ENCODE measurements around the gene CTNNBIP1.
"Not testable (repeated sequence)": the region's sequence is repeated elsewhere in the genome, so short reads cannot be mapped to it uniquely, and the experiment has no call there.

The CTNNBIP1 gene

DNA sequence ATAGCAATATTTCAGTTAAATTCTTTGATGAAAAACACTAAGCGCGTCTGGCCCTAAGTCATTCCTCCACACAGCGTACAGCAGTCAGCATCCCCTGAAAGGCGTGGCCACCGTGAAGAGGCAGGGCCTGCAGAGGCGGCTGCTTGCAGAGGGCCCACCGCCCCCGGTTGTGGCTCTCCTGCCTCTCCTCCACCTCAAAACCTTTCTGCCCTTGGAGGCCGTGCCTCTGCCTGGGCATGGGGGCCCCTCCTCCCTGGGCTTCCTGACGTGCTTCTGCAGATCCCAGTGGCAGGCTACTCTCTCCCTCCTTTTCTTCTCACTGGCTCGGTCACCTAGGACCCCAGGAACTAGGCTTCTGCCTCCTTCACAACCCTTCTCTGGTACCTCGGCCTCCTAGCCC lies 102.5 kb downstream of the CTNNBIP1 start:
- DNase-seq: peak; percentile 24

DNA sequence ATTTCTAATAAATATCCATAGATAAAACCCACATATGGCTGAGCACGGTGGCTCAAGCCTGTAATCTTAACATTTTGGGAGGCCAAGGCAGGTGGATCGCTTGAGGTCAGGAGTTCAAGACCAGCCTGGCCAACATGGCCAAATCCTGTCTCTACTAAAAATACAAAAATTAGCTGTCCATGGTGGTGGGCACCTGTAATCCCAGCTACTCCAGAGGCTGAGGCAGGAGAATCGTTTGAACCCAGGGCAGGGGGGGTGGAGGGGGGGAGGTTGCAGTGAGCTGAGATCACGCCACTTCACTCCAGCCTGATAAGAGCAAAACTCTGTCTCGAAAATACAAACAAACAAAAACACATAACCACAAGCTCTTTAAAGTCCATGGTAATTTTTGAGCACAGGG lies 104.1 kb downstream of the CTNNBIP1 start:
- not testable (repeated sequence) for DNase-seq

DNA sequence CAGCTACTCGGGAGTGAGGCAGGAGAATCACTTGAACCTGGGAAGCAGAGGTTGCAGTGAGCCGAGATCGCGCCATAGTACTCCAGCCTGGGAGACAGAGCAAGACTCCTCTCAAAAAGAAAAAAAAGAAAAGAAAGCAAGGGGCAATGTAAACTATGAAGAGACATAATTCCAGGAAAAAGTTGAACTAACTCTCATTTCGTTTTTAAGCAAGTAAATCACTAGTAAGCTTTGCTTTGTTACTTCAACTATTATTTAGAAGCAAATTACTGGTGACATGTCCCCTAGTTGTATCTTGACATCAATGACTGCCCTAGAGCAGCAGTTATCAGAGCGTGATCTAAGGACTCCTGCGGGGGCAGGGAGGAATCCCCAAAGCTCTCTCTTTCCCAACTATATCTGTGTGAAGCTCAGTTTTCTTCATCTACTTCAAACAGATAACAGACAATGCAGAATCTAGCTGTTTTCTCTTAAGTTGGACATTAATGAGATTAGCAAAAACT lies 105.0 kb downstream of the CTNNBIP1 start:
- DNase-seq: no peak

DNA sequence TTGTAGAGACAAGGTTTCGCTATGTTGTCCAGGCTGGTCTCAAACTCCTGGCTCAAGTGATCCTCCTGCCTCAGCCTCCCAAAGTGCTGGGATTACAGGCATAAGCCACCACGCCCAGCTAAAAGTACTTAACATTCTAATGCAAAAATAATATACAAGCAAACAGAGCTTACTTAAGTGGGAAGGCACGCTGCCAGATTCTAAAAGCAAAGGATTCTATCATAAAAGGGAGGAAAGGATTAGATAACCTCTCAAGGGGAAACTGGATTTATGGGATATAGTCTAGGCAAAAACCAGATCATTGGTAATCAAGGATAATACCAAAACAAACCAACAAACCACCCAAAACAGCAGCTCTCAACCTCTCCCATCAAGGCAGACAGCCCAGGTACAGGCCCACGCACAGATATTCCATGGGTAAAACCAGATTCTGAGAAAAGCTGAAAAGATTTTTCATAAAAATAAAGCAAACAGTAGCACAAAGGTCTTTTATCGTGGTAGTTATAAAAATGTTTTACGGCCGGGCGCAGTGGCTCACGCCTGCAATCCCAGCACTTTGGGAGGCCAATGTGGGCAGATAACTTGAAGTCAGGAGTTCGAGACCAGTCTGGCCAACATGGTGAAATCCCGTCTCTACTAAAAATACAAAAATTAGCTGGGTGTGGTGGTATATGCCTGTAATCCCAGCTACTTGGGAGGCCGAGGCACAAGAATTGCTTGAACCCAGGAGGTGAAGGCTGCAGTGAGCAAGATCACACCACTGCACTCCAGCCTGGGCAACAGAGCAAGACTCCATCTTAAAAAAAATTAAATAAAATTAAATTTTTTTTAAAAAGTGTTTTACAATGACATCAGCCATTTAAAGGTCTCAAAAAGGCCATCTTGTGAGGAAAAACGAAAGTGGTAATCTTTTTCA lies 106.8 kb downstream of the CTNNBIP1 start:
- not testable (repeated sequence) for DNase-seq

DNA sequence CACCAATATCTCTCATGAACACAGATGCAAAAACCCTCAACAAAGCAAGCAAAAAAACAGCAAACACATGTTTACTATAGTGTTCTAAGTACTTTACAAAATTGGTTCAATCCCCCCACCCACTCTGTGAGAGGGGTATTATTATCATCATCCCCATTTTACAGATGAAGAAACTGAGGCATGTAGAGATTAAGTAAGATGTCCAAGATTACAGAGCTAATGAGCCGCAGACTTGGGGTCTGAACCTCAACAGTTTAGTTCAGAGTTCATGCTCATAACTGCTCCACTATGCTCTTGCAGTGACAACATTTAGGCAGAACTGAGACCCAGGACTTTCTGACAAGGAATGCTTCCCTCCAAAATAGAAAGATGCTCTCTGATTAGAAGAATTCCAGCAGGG lies 108.2 kb downstream of the CTNNBIP1 start:
- no peak for DNase-seq

Measured in right kidney (tissue), 1 donor.